ENCODE results near the gene NUP155. TPM values are rescaled to one million over a fixed set of nuclear protein-coding genes. Genes with fewer than 3 reads are reported as not detected.
"Not testable (repeated sequence)": the region's sequence is repeated elsewhere in the genome, so short reads cannot be mapped to it uniquely, and the experiment has no call there.

Gene NUP155
- total RNA-seq, 1 experiment from 2014 or later: 56.2 TPM

- DNase-seq (ENCODE audit: extremely low read depth, low read depth): not testable (repeated sequence)
Measured at GRCh38 chr5:37296313-37296712, 74.6 kb downstream of the NUP155 start.

- DNase-seq (ENCODE audit: extremely low read depth, low read depth): no peak
Measured at GRCh38 chr5:37283214-37283820, 87.6 kb downstream of the NUP155 start.

GRCh38 chr5:37275511-37275910, 95.4 kb downstream of the NUP155 start:
- DNase-seq (ENCODE audit: extremely low read depth, low read depth): no peak

DNA sequence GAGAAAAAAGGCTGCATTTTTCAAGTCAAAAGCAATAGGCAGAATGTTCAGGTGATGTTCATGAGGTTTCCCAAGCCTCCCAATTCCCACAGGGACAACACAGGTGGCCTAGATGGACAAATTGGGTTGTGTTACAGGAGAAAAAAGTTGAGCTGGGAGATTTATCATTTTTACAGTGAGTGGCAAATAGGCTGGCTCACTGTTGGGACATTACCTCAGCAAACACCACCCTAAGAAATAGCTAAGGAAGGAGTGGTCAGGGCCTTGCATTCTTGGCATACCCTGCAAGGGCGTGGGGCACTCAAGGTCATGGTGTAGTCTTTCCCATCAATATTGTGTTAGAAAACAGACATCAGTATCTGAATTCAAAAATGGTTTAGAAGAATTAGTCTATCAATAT, 98.4 kb downstream of the NUP155 start:
- DNase-seq (ENCODE audit: extremely low read depth, low read depth): peak; percentile 95

GRCh38 chr5:37268100-37268499, 102.8 kb downstream of the NUP155 start:
- DNase-seq (ENCODE audit: extremely low read depth, low read depth): not testable (repeated sequence)

- no peak for DNase-seq (ENCODE audit: extremely low read depth, low read depth)
Measured at GRCh38 chr5:37255774-37256358, 115.0 kb downstream of the NUP155 start.

DNA sequence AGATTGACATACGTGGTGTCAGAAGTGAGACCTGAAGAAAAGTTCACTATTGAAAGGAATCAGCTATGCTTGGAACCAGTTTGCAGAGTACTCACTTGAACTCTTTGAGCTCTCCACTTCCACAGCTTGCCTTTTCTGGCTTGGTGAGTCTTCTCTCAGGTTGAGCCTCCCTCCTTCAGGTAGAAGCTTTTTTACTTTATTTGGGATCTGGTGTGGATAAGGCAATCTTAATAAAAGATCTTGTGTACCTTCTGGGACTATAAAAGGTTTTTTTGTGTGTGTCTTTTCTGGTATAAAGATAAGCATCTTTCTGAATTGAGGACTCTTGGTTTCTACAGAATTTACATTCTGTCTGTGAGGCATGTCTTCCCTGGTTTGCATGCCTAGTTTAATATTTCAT, 116.3 kb downstream of the NUP155 start:
- no peak for DNase-seq (ENCODE audit: extremely low read depth, low read depth)

- no peak for DNase-seq (ENCODE audit: extremely low read depth, low read depth)
Measured at GRCh38 chr5:37251665-37252064, 119.2 kb downstream of the NUP155 start.

- no peak for DNase-seq (ENCODE audit: extremely low read depth, low read depth)
Measured at GRCh38 chr5:37249815-37250164, 121.1 kb downstream of the NUP155 start.

GRCh38 chr5:37248970-37249814, 121.7 kb downstream of the NUP155 start, which contains the start of gene CPLANE1:
Gene CPLANE1 (minus strand): TSS chr5:37249376. CDS start chr5:37247698, 1,678 bp downstream.
- DNase-seq (ENCODE audit: extremely low read depth, low read depth): peak; percentile 58

DNA sequence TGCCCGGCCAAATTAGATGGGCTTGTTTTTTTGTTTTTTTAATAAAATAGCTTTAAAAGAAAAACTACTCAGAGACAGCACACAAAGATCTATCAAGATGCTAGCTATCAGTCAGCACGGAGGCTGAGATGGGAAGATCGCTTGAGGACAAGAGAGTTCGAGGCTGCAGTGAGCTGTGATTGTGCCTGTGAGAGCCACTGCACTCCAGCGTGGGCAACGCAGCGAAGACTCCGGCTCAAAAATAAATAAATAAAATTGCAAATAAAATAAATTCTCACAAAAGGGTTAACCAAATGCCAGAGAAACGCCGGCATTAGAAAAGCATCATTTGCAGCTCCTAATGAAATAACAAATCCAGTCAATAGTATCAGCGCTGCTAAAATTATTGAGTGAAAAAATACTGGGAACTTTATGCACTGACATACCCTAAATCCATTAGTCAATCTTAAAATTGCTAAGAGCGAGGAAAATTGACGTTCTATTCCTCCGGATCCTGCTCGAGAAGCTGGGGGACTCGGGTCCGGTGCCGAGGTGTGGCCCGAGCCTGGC, 122.4 kb downstream of the NUP155 start:
- DNase-seq (ENCODE audit: extremely low read depth, low read depth): no peak

DNA sequence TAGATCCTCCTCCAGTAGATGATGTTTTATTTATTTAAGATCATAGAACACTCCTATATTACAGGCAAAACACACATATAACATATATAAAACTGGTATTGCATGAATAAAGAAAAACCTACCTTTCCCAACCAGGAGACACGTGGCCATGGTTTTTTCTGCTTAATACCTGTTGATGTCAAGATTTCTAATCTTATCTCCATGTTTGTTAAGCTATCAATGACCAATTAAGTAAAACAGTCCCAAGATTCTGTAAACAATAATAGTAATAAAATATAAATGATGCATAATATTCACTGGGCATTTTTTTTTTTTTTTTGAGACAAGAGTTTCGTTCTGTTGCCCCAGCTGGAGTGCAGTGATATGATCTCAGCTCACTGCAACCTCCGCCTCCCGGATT, 123.4 kb downstream of the NUP155 start:
- DNase-seq (ENCODE audit: extremely low read depth, low read depth): no peak

DNA sequence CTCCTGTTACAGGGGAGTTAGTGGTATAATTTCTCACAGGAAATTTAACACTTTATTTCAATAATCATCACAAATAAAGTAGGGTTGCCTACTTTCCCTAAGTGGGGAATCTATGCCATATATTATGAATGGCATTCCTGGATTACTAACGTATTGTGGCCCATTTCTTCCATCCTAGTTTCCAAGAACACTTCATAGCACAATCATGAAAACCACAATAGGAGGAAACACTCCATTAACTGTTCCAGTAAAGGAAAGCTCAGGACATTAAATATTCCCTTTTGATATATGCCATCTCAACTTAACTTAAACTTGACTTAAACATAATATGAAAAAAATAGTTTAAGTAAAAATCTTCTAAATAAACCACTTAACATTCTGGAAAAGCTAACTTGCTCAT, 123.9 kb downstream of the NUP155 start:
- DNase-seq (ENCODE audit: extremely low read depth, low read depth): no peak

Small RNAs within 50 kb of the gene (small RNA-seq; reads per million reads assigned to genes)
- 0 reads per million in 2 experiments for gene RNU7-75P

Other genes with a start within 250 kb of the NUP155 start
- 23.7 and 31.6 TPM in 2 replicates for gene CPLANE1, start 121.7 kb downstream of the NUP155 start, total RNA-seq (2014; rRNA removed; shearing (Covaris generic))
- gene WDR70, start 8.2 kb upstream of the NUP155 start, total RNA-seq (2014; rRNA removed; shearing (Covaris generic)): 22.8 and 25.6 TPM in 2 replicates